LNCAP (cell line): ENCODE results near the gene PHC2.

Experiments
- TF ChIP-seq, protein P1 (sequence below): fragments of 450-650 bp; IDR thresholded peaks from 2 replicates; pipeline ENCODE4 v1.5.1; 2017; ENCODE audit warnings: mild to moderate bottlenecking

Gene PHC2

DNA sequence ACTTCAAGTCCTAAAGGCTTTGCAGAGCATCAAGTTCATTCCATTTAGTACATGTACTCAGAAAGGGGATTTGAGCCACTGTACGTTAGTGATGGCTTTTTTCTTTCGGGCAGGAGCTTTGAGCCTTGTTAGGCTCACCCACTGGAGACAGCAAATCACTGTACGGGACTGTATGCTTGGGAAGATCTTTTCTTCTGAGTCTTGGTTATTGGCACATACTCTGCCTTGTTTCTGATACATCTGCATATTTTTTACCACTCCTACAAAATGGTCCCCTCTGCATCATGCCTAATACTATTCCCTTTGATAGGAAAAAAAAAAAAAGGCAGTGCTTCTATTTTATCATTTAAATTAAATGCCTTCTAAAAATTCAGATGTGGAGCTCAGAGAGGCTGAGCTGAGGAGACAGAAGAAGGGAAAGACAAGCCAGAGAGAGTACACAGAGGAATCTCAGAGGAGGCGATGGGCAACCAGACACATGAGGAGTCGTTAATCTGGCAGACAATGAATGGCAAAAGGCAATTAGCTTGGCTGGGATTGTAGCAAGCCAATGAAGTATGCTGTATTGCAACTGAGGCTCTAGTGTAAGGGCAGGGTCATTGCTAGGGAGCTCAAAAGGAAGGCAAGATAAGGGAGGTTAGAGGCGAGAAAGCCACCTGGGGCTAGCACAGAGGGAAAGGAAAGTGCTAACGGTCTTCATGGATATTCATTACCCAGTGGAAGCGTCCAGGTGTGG is 39.4 kb downstream of the PHC2 start:
- TF ChIP-seq, protein P1, sequence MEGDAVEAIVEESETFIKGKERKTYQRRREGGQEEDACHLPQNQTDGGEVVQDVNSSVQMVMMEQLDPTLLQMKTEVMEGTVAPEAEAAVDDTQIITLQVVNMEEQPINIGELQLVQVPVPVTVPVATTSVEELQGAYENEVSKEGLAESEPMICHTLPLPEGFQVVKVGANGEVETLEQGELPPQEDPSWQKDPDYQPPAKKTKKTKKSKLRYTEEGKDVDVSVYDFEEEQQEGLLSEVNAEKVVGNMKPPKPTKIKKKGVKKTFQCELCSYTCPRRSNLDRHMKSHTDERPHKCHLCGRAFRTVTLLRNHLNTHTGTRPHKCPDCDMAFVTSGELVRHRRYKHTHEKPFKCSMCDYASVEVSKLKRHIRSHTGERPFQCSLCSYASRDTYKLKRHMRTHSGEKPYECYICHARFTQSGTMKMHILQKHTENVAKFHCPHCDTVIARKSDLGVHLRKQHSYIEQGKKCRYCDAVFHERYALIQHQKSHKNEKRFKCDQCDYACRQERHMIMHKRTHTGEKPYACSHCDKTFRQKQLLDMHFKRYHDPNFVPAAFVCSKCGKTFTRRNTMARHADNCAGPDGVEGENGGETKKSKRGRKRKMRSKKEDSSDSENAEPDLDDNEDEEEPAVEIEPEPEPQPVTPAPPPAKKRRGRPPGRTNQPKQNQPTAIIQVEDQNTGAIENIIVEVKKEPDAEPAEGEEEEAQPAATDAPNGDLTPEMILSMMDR, result no peak

- TF ChIP-seq, protein P1, result no peak
Measured at GRCh38 chr1:33390542-33390941, 40.4 kb downstream of the PHC2 start.

- TF ChIP-seq, protein P1, result no peak
Measured at GRCh38 chr1:33388805-33389771, 41.8 kb downstream of the PHC2 start.

DNA sequence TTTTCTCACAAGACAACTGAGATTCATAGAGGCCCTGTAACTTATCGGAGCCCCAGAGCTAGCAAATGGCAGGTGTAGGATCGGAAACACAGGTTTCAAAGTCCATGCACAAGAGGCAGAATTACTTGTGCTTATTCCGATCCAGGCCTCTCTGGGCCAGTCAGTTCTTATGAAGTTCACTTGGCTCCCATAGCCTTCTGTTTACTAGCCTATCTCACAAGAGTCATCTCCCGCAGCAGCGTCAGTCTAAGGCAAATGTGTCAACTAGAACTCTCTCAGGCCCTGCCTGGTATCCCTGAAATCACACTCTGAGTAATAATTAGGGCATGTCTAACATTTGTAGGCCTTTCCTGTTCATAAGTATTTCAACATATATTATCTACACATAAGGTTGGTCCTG is 43.3 kb downstream of the PHC2 start:
- TF ChIP-seq, protein P1, result no peak

- TF ChIP-seq, protein P1, result no peak
Measured at GRCh38 chr1:33385251-33385650, 45.6 kb downstream of the PHC2 start.

DNA sequence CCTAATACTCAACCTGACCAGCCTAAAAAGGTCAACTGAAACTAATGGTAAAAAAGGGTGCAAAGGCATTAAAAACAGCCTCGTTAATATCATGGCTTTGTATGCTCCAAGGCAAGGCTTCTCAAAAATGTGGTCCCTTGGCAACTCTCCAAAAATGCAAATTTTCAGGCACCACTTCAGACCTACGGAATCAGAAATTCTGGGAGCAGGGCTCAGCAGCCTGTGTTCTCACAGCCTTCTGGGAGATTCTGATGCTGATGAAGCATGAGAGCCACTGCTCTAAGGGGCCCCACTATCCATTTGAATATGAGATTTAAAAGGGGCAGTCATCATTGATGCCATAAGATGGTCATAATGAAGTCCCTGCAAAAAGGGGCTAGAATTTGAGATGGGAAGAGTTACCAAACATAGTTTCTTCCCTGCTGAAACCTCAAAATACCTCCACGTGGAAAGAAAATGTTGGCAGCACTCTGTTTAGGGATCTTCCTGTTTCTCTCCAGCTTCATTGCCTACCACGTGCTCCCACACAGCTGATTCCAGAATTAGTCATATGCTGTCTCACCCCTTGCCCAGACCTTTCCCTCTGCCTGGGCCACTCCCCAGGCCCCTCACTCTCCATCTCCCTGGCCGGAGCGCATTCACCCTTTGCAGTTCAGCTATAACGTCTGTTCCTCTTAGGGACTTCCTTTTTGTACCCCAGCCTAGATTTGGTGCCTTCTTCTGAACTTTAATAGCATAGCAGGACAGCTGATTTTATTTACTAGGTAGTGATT is 46.7 kb downstream of the PHC2 start:
- TF ChIP-seq, protein P1, result no peak

- TF ChIP-seq, protein P1, result no peak
Measured at GRCh38 chr1:33383489-33383888, 47.4 kb downstream of the PHC2 start.
